ENCODE results near the gene IPCEF1. TPM values are rescaled to one million over a fixed set of nuclear protein-coding genes. Genes with fewer than 3 reads are reported as not detected.

Gene IPCEF1
- total RNA-seq, 1 experiment from 2014 or later: 0.48 TPM

DNA sequence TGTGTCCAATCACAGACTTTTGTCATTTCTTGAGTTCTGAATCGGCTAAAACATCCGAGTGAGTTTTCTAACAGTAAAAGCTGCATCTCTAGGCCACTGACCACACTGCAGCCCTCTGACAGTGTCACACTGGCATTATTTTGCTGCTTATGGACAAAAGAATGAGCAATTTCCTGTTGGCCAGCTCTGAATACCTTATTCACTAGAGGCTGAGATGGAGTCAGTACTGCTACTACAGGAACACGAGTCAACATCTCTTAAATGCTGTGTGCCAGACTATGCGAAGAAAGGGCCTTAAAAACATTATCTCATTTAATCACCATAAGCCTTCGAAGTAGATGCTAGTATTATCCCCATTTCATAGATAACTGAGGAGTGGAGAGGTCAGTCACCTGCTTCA is 42.5 kb upstream of the IPCEF1 start:
- H3K4ac ChIP-seq (ENCODE audit: low read depth, low read length): no peak overlapping the region
- WGBS (ENCODE audit: extremely low coverage, insufficient read length, low lambda C conversion rate): no CpG with 5 or more reads among the region's 5 CpGs
- H2BK15ac ChIP-seq (ENCODE audit: low read depth, low read length): no peak overlapping the region
- H2BK5ac ChIP-seq (ENCODE audit: insufficient read length, low read length): no peak overlapping the region
- no peak overlapping the region for H2BK20ac ChIP-seq (ENCODE audit: low read depth, low read length, poor library complexity, severe bottlenecking)
- H3K27ac Mint-ChIP-seq: no peak overlapping the region
- H3K36me3 Mint-ChIP-seq (ENCODE audit: insufficient read depth in 1 of 3, low read depth in 3 of 3): peaks cover 8 to 10% (median 9%) of the 10 kb centered on the region in 3 experiments
- no peaks in the 10 kb centered on the region for H3K23me2 ChIP-seq (ENCODE audit: insufficient read length, low read depth, low read length, poor library complexity, severe bottlenecking)
- no peak for DNase-seq
- no peak overlapping the region for H3K4me3 Mint-ChIP-seq
- no peak overlapping the region for H3K56ac ChIP-seq (ENCODE audit: insufficient read length, low read depth, low read length)
- H3K79me1 ChIP-seq (ENCODE audit: insufficient read depth, low read depth, low read length, poor library complexity, severe bottlenecking): no peaks in the 10 kb centered on the region
- no peak overlapping the region for H4K5ac ChIP-seq (ENCODE audit: insufficient read length, low read depth, low read length)
- no peak overlapping the region for H3K23ac ChIP-seq (ENCODE audit: insufficient read length, low read depth, low read length)
- no peaks in the 10 kb centered on the region for H3K9me3 Mint-ChIP-seq
- no peaks in the 10 kb centered on the region for H3K4me1 ChIP-seq (ENCODE audit: insufficient read depth, low read length)
- no peak overlapping the region for H3T11ph ChIP-seq (ENCODE audit: low read length)
- no peak overlapping the region for H2BK12ac ChIP-seq (ENCODE audit: insufficient read length, low read depth, low read length)
- H3K4me1 Mint-ChIP-seq: peaks cover 2 to 16% of the 10 kb centered on the region in 2 experiments; a peak in 3 of 4 replicates
- no peak overlapping the region for H3K14ac ChIP-seq (ENCODE audit: insufficient read depth, low read length)
- H3K18ac ChIP-seq (ENCODE audit: insufficient read length, low read depth, low read length): no peak overlapping the region
- H3K9ac ChIP-seq (ENCODE audit: extremely low read depth, insufficient read length, low read length): no peak overlapping the region
- H3K79me2 ChIP-seq (ENCODE audit: insufficient read depth, low read length): no peaks in the 10 kb centered on the region
- no peaks in the 10 kb centered on the region for H3K9me3 ChIP-seq (ENCODE audit: control insufficient read depth, low read depth, low read length)
- no peaks in the 10 kb centered on the region for H3K27me3 ChIP-seq (ENCODE audit: insufficient read depth, low read length)
- no peak overlapping the region for H3K27ac ChIP-seq (ENCODE audit: insufficient read length, low read depth, low read length)
- H4K8ac ChIP-seq (replicated peaks; ENCODE audit: insufficient read length, low read depth, low read length): no peak overlapping the region
- H2BK120ac ChIP-seq (ENCODE audit: low read depth, low read length, poor library complexity, severe bottlenecking): no peak overlapping the region
- no peak overlapping the region for H3K4me2 ChIP-seq (ENCODE audit: insufficient read depth, insufficient read length, low read length)
- H4K20me1 ChIP-seq (ENCODE audit: control insufficient read depth, insufficient read depth, insufficient read length): no peaks in the 10 kb centered on the region
- H4K91ac ChIP-seq (ENCODE audit: insufficient read length, low read depth, low read length): no peak overlapping the region
- H2AK5ac ChIP-seq (ENCODE audit: insufficient read length, low read length): no peak overlapping the region
- no peak overlapping the region for H2AFZ ChIP-seq (ENCODE audit: low read length)
- no peaks in the 10 kb centered on the region for H3K27me3 Mint-ChIP-seq (ENCODE audit: low read depth)
- no peak for TF ChIP-seq CTCF (conservative IDR thresholded peaks at IDR 0.05)

Data from H9 (cell line).